ENCODE measurements around the gene MED16. TPM values are rescaled to one million over a fixed set of nuclear protein-coding genes. Genes with fewer than 3 reads are reported as not detected.
"Not testable (repeated sequence)": the region's sequence is repeated elsewhere in the genome, so short reads cannot be mapped to it uniquely, and the experiment has no call there.

MED16 gene
- total and polyA plus RNA-seq, 8 donors = 16.7 to 126 (median 74.0) TPM

DNA sequence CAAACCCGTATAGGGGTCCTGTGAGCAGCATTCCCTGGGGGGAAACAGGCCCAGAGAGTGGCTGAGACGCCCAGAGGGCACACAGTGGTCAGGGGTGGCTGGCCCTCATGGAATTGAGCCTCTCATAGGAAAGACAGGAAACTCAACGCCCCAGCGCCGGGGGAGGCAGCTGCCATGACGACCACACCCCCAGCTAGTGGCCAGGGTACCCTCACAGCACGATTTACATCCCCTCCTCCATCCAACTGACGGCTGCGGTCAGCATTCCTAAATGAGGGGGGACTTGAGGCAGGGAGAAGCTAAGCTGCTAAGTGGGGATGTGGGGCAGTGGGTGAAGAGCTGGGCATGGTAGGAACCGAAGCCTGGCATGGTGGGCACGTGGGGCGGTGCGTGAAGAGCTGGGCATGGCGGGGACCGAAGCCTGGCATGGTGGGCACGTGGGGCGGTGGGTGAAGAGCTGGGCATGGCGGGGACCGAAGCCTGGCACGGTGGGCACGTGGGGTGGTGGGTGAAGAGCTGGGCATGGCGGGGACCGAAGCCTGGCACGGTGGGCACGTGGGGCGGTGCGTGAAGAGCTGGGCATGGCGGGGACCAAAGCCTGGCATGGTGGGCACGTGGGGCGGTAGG is 10.0 kb downstream of the MED16 start:
- WGBS, 5 donors = 89 to 96% (median 94%) methylated on average over 13 to 30 of the region's 30 CpGs
- peaks cover 0 to 4% (median 0%) of the 10 kb centered on the region in 4 donors for H3K4me1 ChIP-seq
- TF ChIP-seq, protein P1, sequence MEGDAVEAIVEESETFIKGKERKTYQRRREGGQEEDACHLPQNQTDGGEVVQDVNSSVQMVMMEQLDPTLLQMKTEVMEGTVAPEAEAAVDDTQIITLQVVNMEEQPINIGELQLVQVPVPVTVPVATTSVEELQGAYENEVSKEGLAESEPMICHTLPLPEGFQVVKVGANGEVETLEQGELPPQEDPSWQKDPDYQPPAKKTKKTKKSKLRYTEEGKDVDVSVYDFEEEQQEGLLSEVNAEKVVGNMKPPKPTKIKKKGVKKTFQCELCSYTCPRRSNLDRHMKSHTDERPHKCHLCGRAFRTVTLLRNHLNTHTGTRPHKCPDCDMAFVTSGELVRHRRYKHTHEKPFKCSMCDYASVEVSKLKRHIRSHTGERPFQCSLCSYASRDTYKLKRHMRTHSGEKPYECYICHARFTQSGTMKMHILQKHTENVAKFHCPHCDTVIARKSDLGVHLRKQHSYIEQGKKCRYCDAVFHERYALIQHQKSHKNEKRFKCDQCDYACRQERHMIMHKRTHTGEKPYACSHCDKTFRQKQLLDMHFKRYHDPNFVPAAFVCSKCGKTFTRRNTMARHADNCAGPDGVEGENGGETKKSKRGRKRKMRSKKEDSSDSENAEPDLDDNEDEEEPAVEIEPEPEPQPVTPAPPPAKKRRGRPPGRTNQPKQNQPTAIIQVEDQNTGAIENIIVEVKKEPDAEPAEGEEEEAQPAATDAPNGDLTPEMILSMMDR (IDR thresholded peaks at IDR 0.05) = no peak
- no peak for TF ChIP-seq POLR2A (IDR thresholded peaks at IDR 0.05)
- no peak for TF ChIP-seq EP300 (IDR thresholded peaks at IDR 0.05)
- no peak for TF ChIP-seq POLR2AphosphoS5 (IDR thresholded peaks at IDR 0.05)
- no peak overlapping the region for H3K4me3 ChIP-seq
- peaks cover 56 to 96% (median 92%) of the 10 kb centered on the region in 4 donors for H3K36me3 ChIP-seq
- no peak for DNase-seq
- no peaks in the 10 kb centered on the region for H3K27me3 ChIP-seq
- H3K9me3 ChIP-seq = no peaks in the 10 kb centered on the region
- no peak overlapping the region for H3K27ac ChIP-seq
- intact Hi-C loops (cut with DNase I; ENCODE audit: low total_unique reads) = no loop called here

DNA sequence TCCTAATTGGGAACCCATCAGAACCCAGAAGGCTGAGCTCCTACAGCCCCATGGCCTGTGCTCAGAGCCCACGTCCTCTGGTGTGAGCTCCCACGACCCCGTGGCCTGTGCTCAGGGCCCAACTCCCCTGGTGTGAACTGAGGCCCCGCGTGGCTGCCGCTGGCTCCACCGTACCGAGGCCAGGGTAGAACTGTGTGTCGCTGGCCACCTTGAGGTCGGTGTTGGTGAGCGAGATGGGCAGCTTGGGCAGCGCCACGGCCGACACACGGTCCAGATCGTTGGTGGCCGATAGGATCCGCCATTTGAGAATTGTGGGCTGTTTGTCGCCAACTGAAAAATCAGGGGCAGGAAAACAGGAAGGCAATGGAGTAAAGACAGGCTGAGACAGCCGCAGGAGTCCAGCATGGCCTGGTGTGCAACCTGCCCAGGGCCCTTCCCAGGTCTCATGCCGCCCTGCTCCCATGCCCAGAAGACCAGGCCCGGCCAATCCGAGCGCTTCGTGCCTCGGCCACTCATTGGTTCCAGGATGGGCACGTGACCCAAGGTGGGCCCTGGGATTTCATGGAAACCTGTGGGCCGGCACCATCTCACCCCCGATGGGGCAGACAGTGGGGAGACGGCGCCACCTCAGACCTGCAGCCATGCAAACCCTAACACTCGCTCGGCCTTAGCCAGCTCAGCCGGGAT is 11.5 kb downstream of the MED16 start:
- H3K27ac ChIP-seq = no peak overlapping the region
- H3K36me3 ChIP-seq = peaks cover 62 to 94% (median 88%) of the 10 kb centered on the region in 4 donors
- H3K27me3 ChIP-seq = no peaks in the 10 kb centered on the region
- no peak for DNase-seq
- TF ChIP-seq EP300 (IDR thresholded peaks at IDR 0.05) = no peak
- no peak for TF ChIP-seq POLR2AphosphoS5 (IDR thresholded peaks at IDR 0.05)
- no peak for TF ChIP-seq POLR2A (IDR thresholded peaks at IDR 0.05)
- TF ChIP-seq, protein P1 (IDR thresholded peaks at IDR 0.05) = no peak
- 95 to 99% (median 98%) methylated on average over 27 to 34 of the region's 34 CpGs for WGBS, 5 donors
- no peak overlapping the region for H3K4me3 ChIP-seq
- intact Hi-C loops (cut with DNase I; ENCODE audit: low total_unique reads) = no loop called here
- H3K9me3 ChIP-seq = no peaks in the 10 kb centered on the region
- H3K4me1 ChIP-seq = peaks cover 0 to 4% (median 0%) of the 10 kb centered on the region in 4 donors

DNA sequence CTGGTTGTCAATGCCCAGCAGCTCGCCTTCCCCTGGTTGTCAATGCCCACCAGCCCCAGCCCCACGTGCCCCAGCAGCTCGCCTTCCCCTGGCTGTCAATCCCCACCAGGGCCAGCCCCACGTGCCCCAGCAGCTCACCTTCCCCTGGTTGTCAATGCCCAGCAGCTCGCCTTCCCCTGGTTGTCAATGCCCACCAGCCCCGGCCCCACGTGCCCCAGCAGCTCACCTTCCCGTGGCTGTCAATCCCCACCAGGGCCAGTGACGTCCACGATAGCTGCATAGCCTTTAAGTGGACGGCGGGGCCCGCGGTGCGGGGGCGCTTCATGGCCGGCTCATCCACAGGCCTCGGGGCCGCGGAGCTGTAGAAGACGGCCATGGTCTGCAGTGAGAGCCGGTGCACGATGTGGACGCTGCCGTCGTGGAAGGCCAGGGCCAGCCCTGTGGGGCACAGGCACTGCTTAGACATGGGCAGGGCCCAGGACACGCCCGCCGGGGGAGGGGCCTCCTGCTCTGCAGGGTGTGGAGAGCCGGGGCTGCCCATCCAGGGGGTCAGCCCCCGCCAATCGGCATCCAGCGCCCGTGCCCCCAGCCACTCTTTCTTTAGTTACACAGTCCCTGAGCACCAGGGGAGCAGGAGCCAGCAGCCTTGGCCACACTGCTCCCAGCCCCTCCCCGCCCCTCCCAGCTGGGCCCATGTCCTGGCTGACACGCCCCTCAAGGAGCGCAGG is 13.1 kb downstream of the MED16 start:
- Histone ChIP-seq H3K27me3 (no peaks in the 10 kb centered on the region), H3K4me3 (no peak overlapping the region), H3K4me1 (peaks cover 0 to 4% (median 0%) of the 10 kb centered on the region in 4 donors), H3K27ac (no peak overlapping the region), H3K9me3 (no peaks in the 10 kb centered on the region), H3K36me3 (peaks cover 54 to 94% (median 88%) of the 10 kb centered on the region in 4 donors)
- intact Hi-C loops (cut with DNase I; ENCODE audit: low total_unique reads) = no loop called here
- no peak for TF ChIP-seq POLR2AphosphoS5 (IDR thresholded peaks at IDR 0.05)
- TF ChIP-seq, protein P1 (IDR thresholded peaks at IDR 0.05) = no peak
- no peak for TF ChIP-seq EP300 (IDR thresholded peaks at IDR 0.05)
- TF ChIP-seq POLR2A (IDR thresholded peaks at IDR 0.05) = no peak
- no peak for DNase-seq
- 74 to 87% (median 81%) methylated on average over 17 to 37 of the region's 37 CpGs for WGBS, 5 donors

DNA sequence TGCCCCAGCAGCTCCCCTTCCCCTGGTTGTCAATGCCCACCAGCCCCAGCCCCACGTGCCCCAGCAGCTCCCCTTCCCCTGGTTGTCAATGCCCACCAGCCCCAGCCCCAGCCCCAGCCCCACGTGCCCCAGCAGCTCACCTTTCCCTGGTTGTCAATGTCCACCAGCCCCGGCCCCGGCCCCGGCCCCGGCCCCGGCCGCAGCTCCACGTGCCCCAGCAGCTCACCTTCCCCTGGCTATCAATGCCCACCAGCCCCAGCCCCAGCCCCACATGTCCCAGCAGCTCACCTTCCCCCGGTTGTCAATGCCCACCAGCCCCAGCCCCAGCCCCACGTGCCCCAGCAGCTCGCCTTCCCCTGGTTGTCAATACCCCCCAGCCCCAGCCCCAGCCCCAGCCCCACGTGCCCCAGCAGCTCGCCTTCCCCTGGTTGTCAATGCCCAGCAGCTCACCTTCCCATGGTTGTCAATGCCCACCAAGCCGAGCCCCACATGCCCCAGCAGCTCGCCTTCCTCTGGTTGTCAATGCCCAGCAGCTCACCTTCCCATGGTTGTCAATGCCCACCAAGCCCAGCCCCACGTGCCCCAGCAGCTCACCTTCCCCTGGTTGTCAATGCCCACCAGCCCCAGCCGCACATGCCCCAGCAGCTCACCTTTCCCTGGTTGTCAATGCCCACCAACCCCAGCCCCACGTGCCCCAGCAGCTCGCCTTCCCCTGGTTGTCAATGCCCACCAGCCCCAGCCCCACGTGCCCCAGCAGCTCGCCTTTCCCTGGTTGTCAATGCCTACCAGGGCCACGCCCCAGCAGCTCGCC is 14.0 kb downstream of the MED16 start:
- H3K27ac ChIP-seq; H3K27me3 ChIP-seq; H3K4me3 ChIP-seq; intact Hi-C loops (cut with DNase I; ENCODE audit: low total_unique reads); H3K9me3 ChIP-seq; DNase-seq; H3K4me1 ChIP-seq: not testable (repeated sequence)
- H3K36me3 ChIP-seq = peaks cover 45 to 94% (median 88%) of the 10 kb centered on the region in 4 donors
- 84 to 93% (median 88%) methylated on average over 11 to 24 of the region's 24 CpGs for WGBS, 5 donors

DNA sequence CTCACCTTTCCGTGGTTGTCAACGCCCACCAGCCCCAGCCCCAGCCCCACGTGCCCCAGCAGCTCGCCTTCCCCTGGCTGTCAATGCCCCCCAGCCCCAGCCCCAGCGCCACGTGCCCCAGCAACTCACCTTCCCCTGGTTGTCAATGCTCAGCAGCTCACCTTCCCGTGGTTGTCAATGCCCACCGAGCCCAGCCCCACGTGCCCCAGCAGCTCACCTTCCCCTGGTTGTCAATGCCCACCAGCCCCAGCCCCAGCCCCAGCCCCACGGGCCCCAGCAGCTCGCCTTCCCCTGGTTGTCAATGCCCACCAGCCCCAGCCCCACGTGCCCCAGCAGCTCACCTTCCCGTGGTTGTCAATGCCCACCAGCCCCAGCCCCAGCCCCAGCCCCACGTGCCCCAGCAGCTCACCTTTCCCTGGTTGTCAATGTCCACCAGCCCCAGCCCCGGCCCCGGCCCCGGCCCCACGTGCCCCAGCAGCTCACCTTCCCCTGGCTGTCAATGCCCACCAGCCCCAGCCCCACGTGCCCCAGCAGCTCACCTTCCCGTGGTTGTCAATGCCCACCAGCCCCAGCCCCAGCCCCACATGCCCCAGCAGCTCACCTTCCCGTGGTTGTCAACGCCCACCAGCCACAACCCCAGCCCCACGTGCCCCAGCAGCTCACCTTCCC is 14.9 kb downstream of the MED16 start:
- H3K9me3 ChIP-seq; intact Hi-C loops (cut with DNase I; ENCODE audit: low total_unique reads); H3K27ac ChIP-seq; DNase-seq; H3K4me1 ChIP-seq; H3K4me3 ChIP-seq; H3K27me3 ChIP-seq: not testable (repeated sequence)
- peaks cover 41 to 93% (median 87%) of the 10 kb centered on the region in 4 donors for H3K36me3 ChIP-seq
- WGBS, 5 donors = 78 to 91% (median 89%) methylated on average over 5 to 23 of the region's 23 CpGs

Data from stomach (tissue), 9 donors.